ENCODE measurements around the gene FNDC11. TPM values are rescaled to one million over a fixed set of nuclear protein-coding genes. Genes with fewer than 3 reads are reported as not detected.

FNDC11 gene
- total and polyA plus RNA-seq, 2 donors (not counting 3 experiments of a cell fraction or from before 2014, with no cell fraction given), result 0.71 to 1.9 TPM

GRCh38 chr20:63568170-63568981 is 14.4 kb downstream of the FNDC11 start:
- dilution Hi-C loops (cut with MboI; ENCODE audit: extremely low pct_ligation_motif_present, low sequenced_read_pairs) (no loop called here), intact Hi-C loops (cut with micrococcal nuclease) (no loop called here)
- DNase-seq (ENCODE audit: low read depth, low spot score) (no peak), FAIRE-seq (no peak)
- BruUV-seq (replicated peaks), result no TSS peak
- TF ChIP-seq JUN (IDR thresholded peaks at IDR 0.05; ENCODE audit: borderline replicate concordance, insufficient read depth, insufficient read length, low read depth) (no peak), EZH2 (IDR thresholded peaks at IDR 0.05; ENCODE audit: borderline replicate concordance, low read depth, low read length, severe bottlenecking) (no peak), GATA2 (IDR thresholded peaks at IDR 0.05; ENCODE audit: insufficient read depth, insufficient read length, low read depth, low read length) (no peak)
- Histone ChIP-seq H4K20me1 (replicated peaks; ENCODE audit: control insufficient read depth, extremely low read depth, insufficient read depth, low read length) (no peaks in the 10 kb centered on the region), H3K4me2 (ENCODE audit: insufficient read depth, low read length) (no peak overlapping the region), H3K9me3 (replicated peaks; ENCODE audit: control insufficient read depth, insufficient read depth, low read length) (no peaks in the 10 kb centered on the region), H3K9ac (replicated peaks; ENCODE audit: extremely low read depth, insufficient read depth, low read length) (no peak overlapping the region), H3K4me1 (ENCODE audit: control insufficient read depth, extremely low read depth, insufficient read depth, low read length) (peaks cover 3% of the 10 kb centered on the region), H3K9me1 (replicated peaks; ENCODE audit: control insufficient read depth, extremely low read depth, insufficient read depth, low read length) (no peaks in the 10 kb centered on the region), H2AFZ (ENCODE audit: low read depth, low read length) (no peak overlapping the region), H3K27ac (ENCODE audit: insufficient read depth, low read depth, low read length) (no peak overlapping the region), H3K79me2 (ENCODE audit: control insufficient read depth, insufficient read depth, low read length) (peaks cover 2% of the 10 kb centered on the region), H3K4me3 (replicated peaks in 1 of 3; ENCODE audit: insufficient read depth in 1 of 3, low read depth in 1 of 3, low read length in 3 of 3) (no peak overlapping the region), H3K27me3 (ENCODE audit: control insufficient read depth in 2 of 2, insufficient read depth in 2 of 2, low read length in 2 of 2) (no peaks in the 10 kb centered on the region), H3K36me3 (ENCODE audit: control insufficient read depth in 2 of 2, extremely low read depth in 1 of 2, insufficient read depth in 2 of 2, low read length in 2 of 2) (peaks cover 0 to 4% of the 10 kb centered on the region in 2 experiments)
- ChIA-PET CTCF (interaction anchor here (1.4 kb wide), 1 partner anchor 13 kb away, joined by 3 read pairs; no protein-coding TSS in a partner anchor), POLR2A (no interaction called here)

DNA sequence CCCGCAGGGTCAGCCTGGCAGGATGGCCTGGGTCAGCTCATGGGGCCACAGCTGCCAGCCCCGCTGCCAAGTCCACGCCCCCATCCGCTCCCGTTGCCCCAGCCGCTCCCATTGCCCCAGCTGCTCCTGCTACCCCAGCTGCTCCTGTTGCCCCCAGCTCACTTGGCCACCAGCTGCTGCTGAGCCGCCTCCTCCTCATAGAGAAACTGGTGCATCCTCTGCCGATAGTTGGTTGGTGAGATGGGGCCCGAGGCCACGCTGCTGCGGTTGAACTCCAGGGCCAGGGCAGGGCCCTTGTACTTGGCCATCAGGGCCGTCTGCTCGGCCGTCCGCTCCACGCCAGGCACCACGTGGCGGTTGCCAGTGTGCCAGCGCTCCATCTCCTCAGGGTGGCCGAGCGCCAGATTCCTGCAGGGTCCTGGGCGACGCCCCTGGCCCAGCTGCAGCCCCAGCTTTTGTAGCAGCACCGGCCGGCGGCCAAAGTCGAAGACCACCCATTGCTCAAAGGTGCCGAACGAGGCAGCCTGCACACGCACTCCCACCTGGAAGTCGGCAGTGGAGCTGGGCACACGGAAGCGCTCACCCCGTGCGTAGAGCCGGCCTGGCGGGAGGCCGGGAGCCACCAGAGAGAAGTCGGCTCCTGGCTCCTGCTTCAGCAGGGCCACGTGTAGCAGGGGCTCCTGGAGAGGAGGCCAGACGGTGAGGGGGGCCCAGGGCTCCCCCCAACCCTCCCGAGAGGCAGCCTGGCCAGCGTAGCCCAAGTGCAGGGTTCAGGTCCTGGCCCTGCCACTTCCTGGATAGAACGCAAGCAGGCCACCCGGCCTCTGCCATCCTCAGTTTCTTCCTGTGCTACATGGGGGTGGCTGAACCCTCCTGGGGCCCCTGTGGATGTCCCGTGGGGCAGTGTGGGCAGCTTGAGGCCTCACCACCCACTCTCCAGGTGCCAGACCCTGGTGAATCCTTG is 15.3 kb downstream of the FNDC11 start:
- H3K4me1 ChIP-seq (ENCODE audit: control insufficient read depth, extremely low read depth, insufficient read depth, low read length), result peaks cover 8% of the 10 kb centered on the region
- no peak overlapping the region for H2AFZ ChIP-seq (ENCODE audit: low read depth, low read length)
- no peak overlapping the region for H3K9ac ChIP-seq (replicated peaks; ENCODE audit: extremely low read depth, insufficient read depth, low read length)
- no peak overlapping the region for H3K4me3 ChIP-seq (replicated peaks in 1 of 3; ENCODE audit: insufficient read depth in 1 of 3, low read depth in 1 of 3, low read length in 3 of 3)
- DNase-seq (ENCODE audit: low read depth, low spot score) (no peak), FAIRE-seq (no peak)
- H3K27ac ChIP-seq (ENCODE audit: insufficient read depth, low read depth, low read length), result no peak overlapping the region
- H4K20me1 ChIP-seq (replicated peaks; ENCODE audit: control insufficient read depth, extremely low read depth, insufficient read depth, low read length), result no peaks in the 10 kb centered on the region
- H3K36me3 ChIP-seq (ENCODE audit: control insufficient read depth in 2 of 2, extremely low read depth in 1 of 2, insufficient read depth in 2 of 2, low read length in 2 of 2), result peaks cover 0 to 4% of the 10 kb centered on the region in 2 experiments
- H3K4me2 ChIP-seq (ENCODE audit: insufficient read depth, low read length), result no peak overlapping the region
- BruUV-seq (replicated peaks), result no TSS peak
- ChIA-PET POLR2A (no interaction called here), CTCF (no interaction called here)
- TF ChIP-seq FOS (IDR thresholded peaks at IDR 0.05; ENCODE audit: borderline replicate concordance, insufficient read depth, low read length) (no peak), JUN (IDR thresholded peaks at IDR 0.05; ENCODE audit: borderline replicate concordance, insufficient read depth, insufficient read length, low read depth) (no peak), EZH2 (IDR thresholded peaks at IDR 0.05; ENCODE audit: borderline replicate concordance, low read depth, low read length, severe bottlenecking) (no peak), POLR2A (IDR thresholded peaks at IDR 0.05; ENCODE audit: low read depth, low read length) (no peak), GATA2 (IDR thresholded peaks at IDR 0.05; ENCODE audit: insufficient read depth, insufficient read length, low read depth, low read length) (no peak), POLR2AphosphoS5 (IDR thresholded peaks at IDR 0.05; ENCODE audit: insufficient read depth, low read depth, low read length) (no peak)
- TF ChIP-seq, protein P1, sequence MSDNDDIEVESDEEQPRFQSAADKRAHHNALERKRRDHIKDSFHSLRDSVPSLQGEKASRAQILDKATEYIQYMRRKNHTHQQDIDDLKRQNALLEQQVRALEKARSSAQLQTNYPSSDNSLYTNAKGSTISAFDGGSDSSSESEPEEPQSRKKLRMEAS (IDR thresholded peaks at IDR 0.05; ENCODE audit: insufficient read depth, insufficient read length), result no peak
- H3K9me3 ChIP-seq (replicated peaks; ENCODE audit: control insufficient read depth, insufficient read depth, low read length), result no peaks in the 10 kb centered on the region
- dilution Hi-C loops (cut with MboI; ENCODE audit: extremely low pct_ligation_motif_present, low sequenced_read_pairs) (no loop called here), intact Hi-C loops (cut with micrococcal nuclease) (no loop called here)
- H3K79me2 ChIP-seq (ENCODE audit: control insufficient read depth, insufficient read depth, low read length), result peaks cover 5% of the 10 kb centered on the region
- H3K9me1 ChIP-seq (replicated peaks; ENCODE audit: control insufficient read depth, extremely low read depth, insufficient read depth, low read length), result no peaks in the 10 kb centered on the region
- no peaks in the 10 kb centered on the region for H3K27me3 ChIP-seq (ENCODE audit: control insufficient read depth in 2 of 2, insufficient read depth in 2 of 2, low read length in 2 of 2)

Measured in endothelial cell of umbilical vein (primary cell).